ENCODE data around the gene AZI2.

AZI2 gene

GRCh38 chr3:28317438-28318022 lies 31.1 kb downstream of the AZI2 start:
- no peak for DNase-seq (ENCODE audit: low read depth, low spot score)
- Histone ChIP-seq H3K4me3 (no peak overlapping the region), H3K9ac (ENCODE audit: insufficient read length) (no peak overlapping the region), H3K27ac (no peak overlapping the region), H3K9me3 (ENCODE audit: low read depth, low read length) (no peaks in the 10 kb centered on the region), H3K36me3 (ENCODE audit: insufficient read depth, low read length) (no peaks in the 10 kb centered on the region)
- TF ChIP-seq FOXP2 (optimal IDR thresholded peaks at IDR 0.05; ENCODE audit: control extremely low read depth, extremely low read length, insufficient read depth) (no peak), POLR2AphosphoS5 (IDR thresholded peaks at IDR 0.05; ENCODE audit: borderline replicate concordance, low read depth, low read length) (no peak), EZH2 (IDR thresholded peaks at IDR 0.05) (no peak)

DNA sequence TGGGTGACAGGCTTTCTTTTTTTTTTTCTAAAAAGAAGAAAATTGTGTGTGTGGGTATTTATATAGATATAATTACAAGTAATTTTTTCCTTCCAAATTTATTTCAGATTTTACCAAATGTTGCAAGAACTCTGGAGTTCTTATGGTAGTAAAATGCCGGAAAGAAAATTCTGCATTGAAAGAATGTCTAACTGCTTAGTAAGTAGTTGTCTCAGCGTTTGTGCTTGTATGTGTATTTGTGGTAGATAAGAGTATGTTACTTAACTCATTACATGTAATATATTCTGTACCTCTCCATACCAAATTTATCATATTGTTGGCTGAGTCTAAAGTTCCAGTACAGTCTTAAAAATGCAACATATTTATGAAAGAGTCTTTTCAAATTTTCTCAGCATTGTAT lies 32.4 kb downstream of the AZI2 start:
- H3K9ac ChIP-seq (ENCODE audit: insufficient read length) = no peak overlapping the region
- no peak for TF ChIP-seq POLR2AphosphoS5 (IDR thresholded peaks at IDR 0.05; ENCODE audit: borderline replicate concordance, low read depth, low read length)
- TF ChIP-seq FOXP2 (optimal IDR thresholded peaks at IDR 0.05; ENCODE audit: control extremely low read depth, extremely low read length, insufficient read depth) = no peak
- TF ChIP-seq EZH2 (IDR thresholded peaks at IDR 0.05) = no peak
- no peak for DNase-seq (ENCODE audit: low read depth, low spot score)

DNA sequence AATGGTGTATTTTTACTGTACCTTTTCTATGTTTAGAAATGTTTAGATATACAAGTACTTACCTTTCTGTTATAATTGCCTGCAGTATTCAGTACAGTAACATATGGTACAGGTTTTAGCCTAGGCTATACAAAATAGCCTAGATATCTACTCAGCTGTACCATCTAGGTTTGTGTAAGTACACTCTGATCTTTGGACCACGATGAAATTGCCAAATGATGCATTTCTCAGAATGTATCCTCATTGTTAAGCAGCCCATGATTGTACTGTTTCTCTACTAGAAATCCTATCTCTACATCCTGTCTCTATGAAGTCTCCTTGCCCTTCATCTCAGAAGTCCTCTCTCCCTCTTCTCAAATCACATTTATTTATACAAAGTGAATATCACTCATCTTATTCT lies 32.9 kb downstream of the AZI2 start:
- no peak overlapping the region for H3K9ac ChIP-seq (ENCODE audit: insufficient read length)
- H3K9me3 ChIP-seq (ENCODE audit: low read depth, low read length) = no peaks in the 10 kb centered on the region
- no peak overlapping the region for H3K4me3 ChIP-seq
- H3K27ac ChIP-seq = no peak overlapping the region
- no peak for DNase-seq (ENCODE audit: low read depth, low spot score)
- TF ChIP-seq FOXP2 (optimal IDR thresholded peaks at IDR 0.05; ENCODE audit: control extremely low read depth, extremely low read length, insufficient read depth) = no peak
- no peak for TF ChIP-seq POLR2AphosphoS5 (IDR thresholded peaks at IDR 0.05; ENCODE audit: borderline replicate concordance, low read depth, low read length)
- no peak for TF ChIP-seq EZH2 (IDR thresholded peaks at IDR 0.05)
- H3K36me3 ChIP-seq (ENCODE audit: insufficient read depth, low read length) = no peaks in the 10 kb centered on the region

More for the DNA sequence above, 32.4 kb downstream of the AZI2 start:
- no peaks in the 10 kb centered on the region for H3K9me3 ChIP-seq (ENCODE audit: low read depth, low read length)
- no peak overlapping the region for H3K27ac ChIP-seq
- H3K36me3 ChIP-seq (ENCODE audit: insufficient read depth, low read length) = no peaks in the 10 kb centered on the region
- no peak overlapping the region for H3K4me3 ChIP-seq

DNA sequence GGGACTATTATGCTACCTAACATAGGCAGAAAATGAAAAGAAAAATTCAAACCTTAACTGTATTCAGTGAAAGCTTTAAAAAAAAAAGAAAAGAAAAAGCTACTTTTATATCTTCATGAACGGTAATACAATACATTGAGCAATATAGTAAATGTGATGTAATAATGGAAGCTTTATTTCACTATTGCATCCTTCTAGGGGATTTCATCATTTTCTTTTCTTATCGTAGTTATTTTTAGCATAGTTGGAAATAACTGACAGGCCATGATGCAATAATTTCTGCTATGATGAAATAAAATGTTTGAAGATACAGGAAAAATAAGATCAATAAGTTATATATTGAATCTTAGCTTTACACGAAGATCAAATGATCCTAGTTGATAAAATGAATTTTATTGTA lies 40.4 kb downstream of the AZI2 start:
- Histone ChIP-seq H3K9ac (ENCODE audit: insufficient read length) (no peak overlapping the region), H3K9me3 (ENCODE audit: low read depth, low read length) (no peaks in the 10 kb centered on the region), H3K4me3 (no peak overlapping the region), H3K36me3 (ENCODE audit: insufficient read depth, low read length) (no peaks in the 10 kb centered on the region), H3K27ac (no peak overlapping the region)
- no peak for TF ChIP-seq POLR2AphosphoS5 (IDR thresholded peaks at IDR 0.05; ENCODE audit: borderline replicate concordance, low read depth, low read length)
- TF ChIP-seq EZH2 (IDR thresholded peaks at IDR 0.05) = no peak
- TF ChIP-seq FOXP2 (optimal IDR thresholded peaks at IDR 0.05; ENCODE audit: control extremely low read depth, extremely low read length, insufficient read depth) = no peak
- no peak for DNase-seq (ENCODE audit: low read depth, low spot score)

GRCh38 chr3:28301688-28302087 lies 46.9 kb downstream of the AZI2 start:
- Histone ChIP-seq H3K9ac (ENCODE audit: insufficient read length) (no peak overlapping the region), H3K4me3 (no peak overlapping the region), H3K9me3 (ENCODE audit: low read depth, low read length) (no peaks in the 10 kb centered on the region), H3K36me3 (ENCODE audit: insufficient read depth, low read length) (no peaks in the 10 kb centered on the region), H3K27ac (no peak overlapping the region)
- no peak for DNase-seq (ENCODE audit: low read depth, low spot score)
- no peak for TF ChIP-seq FOXP2 (optimal IDR thresholded peaks at IDR 0.05; ENCODE audit: control extremely low read depth, extremely low read length, insufficient read depth)
- TF ChIP-seq POLR2AphosphoS5 (IDR thresholded peaks at IDR 0.05; ENCODE audit: borderline replicate concordance, low read depth, low read length) = no peak
- no peak for TF ChIP-seq EZH2 (IDR thresholded peaks at IDR 0.05)

DNA sequence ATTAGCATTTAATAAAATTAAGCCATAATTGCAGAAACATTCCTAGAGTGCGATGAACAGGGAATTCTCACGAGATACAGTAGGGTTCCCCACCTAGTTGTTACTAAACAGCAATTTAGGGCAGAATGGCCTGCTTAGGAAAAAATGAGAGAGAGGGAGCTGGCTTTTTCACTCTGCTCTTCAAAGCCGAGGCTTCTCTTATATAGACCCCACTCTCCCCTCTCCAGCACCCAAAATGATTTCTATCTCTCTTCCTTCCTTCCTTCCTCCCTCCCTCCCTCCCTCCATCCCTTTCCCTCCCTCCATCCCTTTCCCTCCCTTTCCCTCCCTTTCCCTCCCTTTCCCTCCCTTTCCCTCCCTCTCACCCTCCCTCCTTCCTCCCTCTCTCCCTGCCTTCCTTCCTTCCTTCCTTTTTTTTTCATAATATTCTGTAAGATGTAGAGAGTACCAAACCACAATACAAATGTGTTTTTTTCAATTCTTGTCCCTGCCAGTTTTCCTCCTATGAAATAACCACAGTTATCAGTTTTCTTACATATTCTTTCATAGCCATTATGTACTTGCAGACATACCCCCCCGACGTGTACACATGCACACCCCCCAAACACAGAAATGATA lies 48.2 kb downstream of the AZI2 start:
- TF ChIP-seq FOXP2 (optimal IDR thresholded peaks at IDR 0.05; ENCODE audit: control extremely low read depth, extremely low read length, insufficient read depth) (no peak), POLR2AphosphoS5 (IDR thresholded peaks at IDR 0.05; ENCODE audit: borderline replicate concordance, low read depth, low read length) (no peak), EZH2 (IDR thresholded peaks at IDR 0.05) (no peak)
- no peak overlapping the region for H3K4me3 ChIP-seq
- no peak overlapping the region for H3K9ac ChIP-seq (ENCODE audit: insufficient read length)
- no peaks in the 10 kb centered on the region for H3K9me3 ChIP-seq (ENCODE audit: low read depth, low read length)
- no peak overlapping the region for H3K27ac ChIP-seq
- DNase-seq (ENCODE audit: low read depth, low spot score) = no peak
- no peaks in the 10 kb centered on the region for H3K36me3 ChIP-seq (ENCODE audit: insufficient read depth, low read length)

- no peak overlapping the region for H3K9ac ChIP-seq (ENCODE audit: insufficient read length)
- TF ChIP-seq POLR2AphosphoS5 (IDR thresholded peaks at IDR 0.05; ENCODE audit: borderline replicate concordance, low read depth, low read length) (no peak), FOXP2 (optimal IDR thresholded peaks at IDR 0.05; ENCODE audit: control extremely low read depth, extremely low read length, insufficient read depth) (no peak), EZH2 (IDR thresholded peaks at IDR 0.05) (no peak)
- H3K9me3 ChIP-seq (ENCODE audit: low read depth, low read length) = no peaks in the 10 kb centered on the region
- DNase-seq (ENCODE audit: low read depth, low spot score) = no peak
- no peak overlapping the region for H3K27ac ChIP-seq
- no peaks in the 10 kb centered on the region for H3K36me3 ChIP-seq (ENCODE audit: insufficient read depth, low read length)
- H3K4me3 ChIP-seq = no peak overlapping the region
Measured at GRCh38 chr3:28299705-28300104, 48.9 kb downstream of the AZI2 start.

- peak; percentile 12 for DNase-seq (ENCODE audit: low read depth, low spot score)
Measured at GRCh38 chr3:28295898-28296490, 52.6 kb downstream of the AZI2 start.

More at GRCh38 chr3:28295898-28296490, 52.6 kb downstream of the AZI2 start:
- Histone ChIP-seq H3K4me3 (0 out of 2 replicates have a peak overlapping the region, but pooled peaks have one; percentile 15), H3K9ac (ENCODE audit: insufficient read length) (no peak overlapping the region), H3K9me3 (ENCODE audit: low read depth, low read length) (no peaks in the 10 kb centered on the region), H3K36me3 (ENCODE audit: insufficient read depth, low read length) (no peaks in the 10 kb centered on the region), H3K27ac (peak overlapping the region; percentile 30; the same call in 1 of the 2 replicates)
- TF ChIP-seq EZH2 (IDR thresholded peaks at IDR 0.05) (no peak), POLR2AphosphoS5 (IDR thresholded peaks at IDR 0.05; ENCODE audit: borderline replicate concordance, low read depth, low read length) (no peak), FOXP2 (optimal IDR thresholded peaks at IDR 0.05; ENCODE audit: control extremely low read depth, extremely low read length, insufficient read depth) (no peak)

All from SK-N-MC (cell line).